HG03108 (cell line): Measurements from ENCODE around the gene GAS5.
A peak's percentile ranks its signal among the peaks of the same experiment; 100 is the strongest.

Source experiments
- ATAC-seq: cut with Tn5 transposase; IDR thresholded peaks from one replicate; pipeline ENCODE4 v1.9.1; 2021; ENCODE audit warnings: moderate library complexity; ENCODE audit not compliant: unreplicated experiment

The GAS5 gene

DNA sequence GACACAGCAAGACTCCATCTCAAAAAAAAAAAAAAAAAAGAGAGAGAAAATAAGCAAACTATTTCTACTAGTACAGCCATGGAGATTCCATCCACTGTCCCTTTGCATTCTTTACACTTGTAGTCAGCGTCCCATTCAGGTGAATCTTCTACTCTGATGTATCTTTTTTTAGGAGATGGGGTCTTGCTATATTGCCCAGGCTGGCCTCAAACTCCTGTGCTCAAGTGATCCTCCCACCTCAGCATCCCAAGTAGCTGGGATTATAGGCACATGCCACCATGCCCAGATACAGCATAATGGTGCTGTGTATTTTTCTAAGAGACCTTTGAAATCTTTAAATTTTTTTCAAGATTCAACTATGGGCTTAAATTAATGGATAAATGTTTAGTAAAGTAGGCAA is 35.0 kb downstream of the GAS5 start:
- ATAC-seq = no peak

DNA sequence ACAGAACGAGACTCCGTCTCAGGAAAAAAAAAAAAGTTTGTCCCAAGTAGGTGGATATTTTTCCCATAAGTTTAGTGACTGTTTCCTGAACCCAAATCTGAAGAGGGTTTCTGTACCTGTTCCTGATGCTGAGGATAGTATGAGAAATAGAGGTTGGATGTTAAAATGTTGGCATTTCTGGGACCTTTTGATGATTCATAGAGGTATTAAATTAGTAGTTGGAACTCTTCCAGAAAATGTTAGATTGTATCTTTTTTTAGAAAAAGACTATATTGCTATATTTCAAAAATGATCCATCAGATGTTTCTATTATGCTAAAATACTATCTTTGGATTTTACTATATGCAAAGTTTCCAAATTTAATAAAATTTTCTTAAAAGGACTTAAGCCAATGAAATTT is 40.2 kb downstream of the GAS5 start:
- no peak for ATAC-seq

DNA sequence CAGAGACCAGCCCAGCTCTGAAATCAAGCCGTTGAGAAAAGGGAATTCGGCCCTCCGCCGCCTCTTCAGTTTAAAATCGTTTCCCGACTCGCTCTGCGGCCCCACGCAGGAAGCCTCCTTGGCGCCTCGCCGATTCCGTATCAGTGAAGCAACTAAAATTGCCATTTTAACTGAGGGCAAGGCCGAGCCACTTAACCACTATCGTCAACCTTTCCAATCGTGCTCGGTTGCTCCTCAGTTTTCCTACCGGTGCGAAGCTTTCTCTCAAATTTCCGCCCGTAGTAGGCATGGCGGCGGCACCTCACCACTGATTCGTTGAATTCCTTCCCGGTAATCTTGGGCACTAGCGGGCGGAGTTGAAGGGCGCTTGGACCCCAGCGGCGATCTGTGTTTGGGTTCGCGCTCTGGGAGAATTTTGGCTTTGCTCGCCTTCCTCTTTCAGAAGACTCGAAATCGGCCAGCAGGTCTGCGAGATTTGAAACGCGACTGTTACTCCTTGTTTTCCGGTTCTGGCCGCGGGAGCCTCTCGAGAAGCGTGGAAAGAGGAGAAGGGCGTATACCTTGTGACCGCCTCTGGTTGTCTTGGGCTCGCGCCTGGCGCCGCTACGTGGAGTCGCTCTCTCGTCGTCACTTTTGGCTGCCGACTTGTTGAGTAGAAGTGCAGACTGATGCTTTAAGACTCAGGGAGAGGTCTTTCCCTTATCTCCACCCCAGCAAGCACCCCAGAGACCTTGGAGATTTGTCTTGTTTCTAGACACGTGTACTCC is 43.3 kb downstream of the GAS5 start, which contains the start of the genes CENPL and DARS2:
Gene CENPL, minus strand, starts transcription at position 569 of the 767 bp plus-strand sequence. CDS start 13,584 bp downstream, outside the sequence.
Gene DARS2, plus strand, starts transcription at position 359 of the 767 bp plus-strand sequence. CDS start 557 bp downstream, outside the sequence.
- peak; percentile 79 for ATAC-seq

DNA sequence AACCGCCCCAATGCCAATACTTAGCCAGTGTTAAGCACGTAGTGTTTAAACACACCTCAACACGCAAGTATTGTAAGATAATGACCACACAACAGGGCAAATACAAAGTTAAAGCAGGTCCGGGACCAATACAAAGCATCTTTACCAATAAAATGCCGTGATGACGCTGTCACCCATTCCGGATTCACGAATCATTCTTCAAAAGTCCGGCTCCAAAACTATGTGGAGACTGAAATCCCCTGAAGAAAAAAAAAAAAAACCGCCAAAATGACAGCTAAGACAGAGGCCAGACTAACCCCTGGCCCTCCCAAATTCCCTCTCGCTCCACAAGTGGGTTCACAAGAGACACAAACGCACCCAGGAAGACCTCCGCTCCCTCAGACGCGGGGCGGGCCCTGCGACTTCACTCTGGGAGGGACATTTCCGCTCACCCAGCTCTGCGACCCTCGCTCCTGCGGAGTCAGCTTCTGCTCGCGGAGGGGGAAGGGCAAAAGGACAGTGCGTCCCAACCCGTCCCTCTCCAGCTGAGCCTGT is 43.9 kb downstream of the GAS5 start:
- peak; percentile 25 for ATAC-seq

DNA sequence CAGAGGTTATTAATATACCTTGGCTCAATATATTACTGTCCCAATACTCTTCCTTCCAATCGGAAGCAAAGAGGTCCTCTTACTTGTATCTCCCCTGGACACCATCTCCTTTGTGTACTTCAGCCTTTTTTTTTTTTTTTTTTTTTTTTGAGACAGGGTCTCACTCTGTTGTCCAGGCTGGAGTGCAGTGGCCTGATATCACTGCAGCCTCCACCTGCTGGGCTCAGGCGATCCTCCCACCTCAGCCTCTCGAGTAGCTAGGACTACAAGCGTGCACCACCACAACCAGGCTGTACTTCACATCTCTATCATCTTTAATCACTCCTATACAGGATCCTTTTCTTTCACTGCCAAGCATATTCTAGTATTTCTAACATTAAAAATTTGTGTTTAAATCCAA is 46.1 kb downstream of the GAS5 start:
- no peak for ATAC-seq

DNA sequence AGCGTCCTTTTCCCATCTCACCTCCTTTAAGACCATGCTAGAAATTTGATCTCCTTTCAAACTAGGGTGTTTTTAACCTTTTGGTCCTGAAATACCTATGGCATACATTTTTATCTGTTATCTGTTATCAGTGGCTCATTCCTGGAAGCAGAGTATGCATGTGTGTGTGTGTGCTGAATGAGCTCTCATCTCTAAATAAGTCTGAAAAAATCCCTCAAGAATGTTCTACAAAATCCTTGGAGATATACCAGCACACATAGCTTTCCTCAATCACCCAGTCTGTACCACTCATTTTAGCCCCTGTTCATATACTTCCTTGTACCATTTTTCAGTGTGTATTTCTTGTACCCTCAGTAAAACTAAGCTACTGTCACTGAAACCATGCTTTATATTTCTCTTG is 49.3 kb downstream of the GAS5 start:
- ATAC-seq = no peak
